Measurements from ENCODE around the gene PPIL1. TPM values are rescaled to one million over a fixed set of nuclear protein-coding genes. Genes with fewer than 3 reads are reported as not detected.

The PPIL1 gene
- total and polyA plus RNA-seq, 2 of the 8 experiments (the other 6 are each of a cell fraction or from before 2014, with no cell fraction given), result 83.7 to 86.5 TPM

- Histone ChIP-seq H2BK120ac (replicated peaks; ENCODE audit: low read depth, low read length) (no peak overlapping the region), H2BK20ac (ENCODE audit: low read length) (no peak overlapping the region), H2AK5ac (ENCODE audit: low read depth, low read length) (no peak overlapping the region), H2AFZ (ENCODE audit: low read length) (no peak overlapping the region), H3K79me2 (ENCODE audit: control insufficient read depth in 1 of 2, insufficient read depth in 2 of 2, low read length in 2 of 2) (no peaks in the 10 kb centered on the region), H3K4ac (replicated peaks; ENCODE audit: insufficient read length, low read depth, low read length) (no peak overlapping the region), H2BK5ac (ENCODE audit: low read depth, low read length) (no peak overlapping the region), H2BK15ac (ENCODE audit: low read length) (no peak overlapping the region), H3K79me1 (ENCODE audit: low read depth, low read length) (no peaks in the 10 kb centered on the region), H3K18ac (ENCODE audit: extremely low read depth, low read length) (no peak overlapping the region), H4K8ac (ENCODE audit: extremely low read depth, insufficient read depth, low read length) (no peak overlapping the region), H2BK12ac (ENCODE audit: low read depth, low read length) (no peak overlapping the region), H3K14ac (ENCODE audit: insufficient read length) (no peak overlapping the region), H3K23ac (ENCODE audit: insufficient read length) (no peak overlapping the region), H3K9me3 (ENCODE audit: insufficient read depth in 2 of 2, low read depth in 1 of 2, low read length in 1 of 2) (no peaks in the 10 kb centered on the region), H4K20me1 (replicated peaks in 1 of 2; ENCODE audit: control insufficient read depth in 1 of 2, insufficient read depth in 2 of 2, low read length in 2 of 2) (peaks cover 0 to 7% of the 10 kb centered on the region in 2 experiments), H3K36me3 (ENCODE audit: control insufficient read depth in 2 of 4, insufficient read depth in 4 of 4, low read length in 3 of 4) (no peaks in the 10 kb centered on the region), H4K5ac (ENCODE audit: insufficient read length, low read depth, low read length) (no peak overlapping the region), H3K27me3 (replicated peaks in 1 of 4; ENCODE audit: control insufficient read depth in 3 of 4, extremely low read depth in 1 of 4, insufficient read depth in 3 of 4, low read length in 3 of 4) (peaks cover 22 to 50% (median 44%) of the 10 kb centered on the region in 4 experiments), H3K27ac (ENCODE audit: low read depth, low read length) (no peak overlapping the region), H3K56ac (replicated peaks; ENCODE audit: insufficient read length, low read depth, low read length) (no peak overlapping the region), H3K9ac (replicated peaks in 1 of 4; ENCODE audit: extremely low read depth in 1 of 4, low read depth in 3 of 4, low read length in 3 of 4) (no peak overlapping the region), H3K4me1 (replicated peaks in 1 of 4; ENCODE audit: control insufficient read depth in 3 of 4, insufficient read depth in 4 of 4, low read length in 3 of 4) (peaks cover 0 to 14% (median 8%) of the 10 kb centered on the region in 4 experiments; a peak in 6 of 7 replicates), H3K4me2 (ENCODE audit: insufficient read depth in 1 of 2, low read depth in 2 of 2, low read length in 2 of 2) (no peak overlapping the region), H3K4me3 (ENCODE audit: extremely low read depth in 1 of 4, insufficient read depth in 2 of 4, low read depth in 3 of 4, low read length in 4 of 4) (no peak overlapping the region), H4K91ac (replicated peaks; ENCODE audit: insufficient read length, low read length) (no peak overlapping the region), H3K23me2 (ENCODE audit: low read depth, low read length) (peaks cover 13% of the 10 kb centered on the region; the same call in 1 of the 2 replicates)
- CTCF ChIA-PET (ENCODE audit: partially characterized antibody), result interaction anchor here (0.8 to 14.1 kb wide), 6 partner anchors 8 to 71 kb away, joined by 3 to 121 read pairs (median 7); no protein-coding TSS in a partner anchor
- FAIRE-seq (no peak), DNase-seq (ENCODE audit: low read depth in 1 of 2, low spot score in 2 of 2) (no peak)
- POLR2A ChIA-PET (ENCODE audit: partially characterized antibody), result interaction anchor here (0.9 to 2.0 kb wide), 4 partner anchors 12 to 205 kb away, joined by 3 to 9 read pairs (median 4); partner anchors contain the start of gene PPIL1
- 92% methylated on average over 2 of the region's 2 CpGs; no CpG with 5 or more reads in 1 of the 2 experiments for WGBS, 2 experiments (ENCODE audit: extremely low coverage in 1 of 2, insufficient coverage in 1 of 2, insufficient read length in 1 of 2, insufficient replicate concordance in 2 of 2, low coverage in 1 of 2, low lambda C conversion rate in 2 of 2, missing lambda C conversion rate in 1 of 2)
- TF ChIP-seq EGR1 (IDR thresholded peaks at IDR 0.05; ENCODE audit: borderline replicate concordance, low read depth, low read length), result no peak
- no peak for TF ChIP-seq POLR2A (IDR thresholded peaks at IDR 0.05; ENCODE audit: control extremely low read depth in 1 of 2, low read depth in 2 of 2, low read length in 2 of 2)
- no peak for TF ChIP-seq JUN (IDR thresholded peaks at IDR 0.05; ENCODE audit: low read depth, low read length)
- no peak for TF ChIP-seq CHD2 (IDR thresholded peaks at IDR 0.05; ENCODE audit: low read length)
- TF ChIP-seq PHF8 (conservative IDR thresholded peaks at IDR 0.05; ENCODE audit: low read depth, low read length), result no peak
- no peak for TF ChIP-seq CEBPB (IDR thresholded peaks at IDR 0.05; ENCODE audit: low read depth, low read length)
- TF ChIP-seq SUZ12 (IDR thresholded peaks at IDR 0.05; ENCODE audit: low read length), result no peak
- no peak for TF ChIP-seq FOSL1 (IDR thresholded peaks at IDR 0.05; ENCODE audit: insufficient read depth, low read depth, low read length)
- no peak for TF ChIP-seq TAF7 (optimal IDR thresholded peaks at IDR 0.05; ENCODE audit: borderline replicate concordance, low read depth, low read length)
- TF ChIP-seq KDM5A (IDR thresholded peaks at IDR 0.05; ENCODE audit: low read length), result no peak
- no peak for TF ChIP-seq BACH1 (IDR thresholded peaks at IDR 0.05; ENCODE audit: low read length)
- TF ChIP-seq TCF12 (IDR thresholded peaks at IDR 0.05; ENCODE audit: low read depth, low read length), result no peak
- no peak for TF ChIP-seq SP2 (IDR thresholded peaks at IDR 0.05; ENCODE audit: low read length)
- TF ChIP-seq RAD21 (IDR thresholded peaks at IDR 0.05 in 1 of 2, conservative IDR thresholded peaks at IDR 0.05 in 1 of 2; ENCODE audit: low read depth in 2 of 2, low read length in 2 of 2), result no peak
- no peak for TF ChIP-seq JUND (IDR thresholded peaks at IDR 0.05; ENCODE audit: low read length)
- TF ChIP-seq SIRT6 (IDR thresholded peaks at IDR 0.05; ENCODE audit: low read length), result no peak
Measured at GRCh38 chr6:36837022-36837339, 37.6 kb downstream of the PPIL1 start.
